Ovary (tissue), 3 donors: Measurements from ENCODE around the gene ZP1.
A peak's percentile ranks its signal among the peaks of the same experiment; 100 is the strongest.

Source experiments
- EP300 ChIP-seq: sonication (generic); formaldehyde crosslinking; IDR thresholded peaks from one replicate; pipeline ENCODE4 v1.6.1; 2017; ENCODE audit warnings: antibody characterized with exemption
- POLR2A ChIP-seq: fragments of 450-650 bp; IDR thresholded peaks from one replicate; pipeline ENCODE4 v1.6.1; 2017; ENCODE audit warnings: antibody characterized with exemption, mild to moderate bottlenecking, moderate library complexity
- TF ChIP-seq, protein P1 (sequence below), 3 donors: fragments of 450-650 bp in 2 of 3; fragments of 200-600 bp in 1 of 3; IDR thresholded peaks; one replicate each; pipeline versions ENCODE4 v1.5.1 to v1.8.0; 2016 to 2022; ENCODE audit warnings: antibody characterized with exemption in 3 of 3, mild to moderate bottlenecking in 1 of 3
- donor health status: DM: no; HTN: no; CAD: no.

- TF ChIP-seq, protein P1, sequence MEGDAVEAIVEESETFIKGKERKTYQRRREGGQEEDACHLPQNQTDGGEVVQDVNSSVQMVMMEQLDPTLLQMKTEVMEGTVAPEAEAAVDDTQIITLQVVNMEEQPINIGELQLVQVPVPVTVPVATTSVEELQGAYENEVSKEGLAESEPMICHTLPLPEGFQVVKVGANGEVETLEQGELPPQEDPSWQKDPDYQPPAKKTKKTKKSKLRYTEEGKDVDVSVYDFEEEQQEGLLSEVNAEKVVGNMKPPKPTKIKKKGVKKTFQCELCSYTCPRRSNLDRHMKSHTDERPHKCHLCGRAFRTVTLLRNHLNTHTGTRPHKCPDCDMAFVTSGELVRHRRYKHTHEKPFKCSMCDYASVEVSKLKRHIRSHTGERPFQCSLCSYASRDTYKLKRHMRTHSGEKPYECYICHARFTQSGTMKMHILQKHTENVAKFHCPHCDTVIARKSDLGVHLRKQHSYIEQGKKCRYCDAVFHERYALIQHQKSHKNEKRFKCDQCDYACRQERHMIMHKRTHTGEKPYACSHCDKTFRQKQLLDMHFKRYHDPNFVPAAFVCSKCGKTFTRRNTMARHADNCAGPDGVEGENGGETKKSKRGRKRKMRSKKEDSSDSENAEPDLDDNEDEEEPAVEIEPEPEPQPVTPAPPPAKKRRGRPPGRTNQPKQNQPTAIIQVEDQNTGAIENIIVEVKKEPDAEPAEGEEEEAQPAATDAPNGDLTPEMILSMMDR (IDR thresholded peaks at IDR 0.05) = peak; percentile 83 to 90 (median 90)
- TF ChIP-seq POLR2A = no peak
- no peak for TF ChIP-seq EP300
Observed at GRCh38 chr11:60831143-60831500, 36.2 kb upstream of the ZP1 start.
